Measurements from ENCODE around the gene GPR32.
"Not testable (repeated sequence)": the region's sequence is repeated elsewhere in the genome, so short reads cannot be mapped to it uniquely, and the experiment has no call there.

DNA sequence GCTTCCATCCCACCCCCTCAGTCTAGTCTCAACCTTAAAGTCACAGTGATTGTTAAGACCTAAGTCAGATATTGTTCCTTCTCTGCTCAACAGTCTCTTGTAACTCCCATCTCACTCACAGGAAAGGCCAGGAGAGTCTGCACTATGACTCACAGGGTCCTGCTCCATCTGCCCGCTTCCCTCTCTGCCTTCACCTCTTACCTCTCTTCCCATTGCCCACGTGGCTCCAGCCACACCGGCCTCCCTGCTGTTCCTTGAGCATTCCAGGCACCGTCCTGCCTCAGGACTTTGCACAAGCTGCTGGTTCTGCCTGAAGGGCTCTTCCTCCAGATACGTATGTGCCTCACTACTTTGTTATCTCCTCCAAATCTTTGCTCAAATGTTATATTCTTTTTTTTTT, 3.0 kb upstream of the GPR32 start:
- TF ChIP-seq CTCF (IDR thresholded peaks at IDR 0.05; ENCODE audit: low read depth, low read length, poor library complexity, severe bottlenecking); EZH2phosphoT487 (IDR thresholded peaks at IDR 0.05; ENCODE audit: borderline replicate concordance, low read length): not testable (repeated sequence)
